ENCODE measurements around the gene CCDC170.

- no peak for TF ChIP-seq POLR2A (IDR thresholded peaks at IDR 0.05; ENCODE audit: low read length)
- TF ChIP-seq GATA1 (IDR thresholded peaks at IDR 0.05; ENCODE audit: low read depth, low read length) = no peak
Measured at GRCh38 chr6:151537556-151537955, 43.7 kb downstream of the CCDC170 start.
